OCI-LY7 (cell line): ENCODE data around the gene ANO9.

Experiments
- CTCF ChIP-seq: fragments of 200-600 bp; sonication (generic); conservative IDR thresholded peaks from 2 replicates; pipeline ENCODE4 v1.5.1; 2014; ENCODE audit warnings: mild to moderate bottlenecking, antibody characterized with exemption, low read length, moderate library complexity, mixed read lengths
- EZH2phosphoT487 ChIP-seq: fragments of 200-600 bp; sonication (generic); IDR thresholded peaks from 2 replicates; pipeline ENCODE4 v1.6.1; 2018; ENCODE audit warnings: low read depth, borderline replicate concordance, mild to moderate bottlenecking, mixed run types, antibody characterized with exemption, low read length, moderate library complexity, mixed read lengths

GRCh38 chr11:416051-416756 is 25.6 kb downstream of the ANO9 start:
- TF ChIP-seq EZH2phosphoT487 (no peak), CTCF (no peak)
